HS-5 (cell line): ENCODE measurements around the gene CNKSR3.
A peak's percentile ranks its signal among the peaks of the same experiment; 100 is the strongest.

Source experiments
- DNase-seq: peaks from one replicate; pipeline ENCODE4 v3.0.0-alpha.2; 2012; ENCODE audit warnings: low read depth

CNKSR3 gene

DNA sequence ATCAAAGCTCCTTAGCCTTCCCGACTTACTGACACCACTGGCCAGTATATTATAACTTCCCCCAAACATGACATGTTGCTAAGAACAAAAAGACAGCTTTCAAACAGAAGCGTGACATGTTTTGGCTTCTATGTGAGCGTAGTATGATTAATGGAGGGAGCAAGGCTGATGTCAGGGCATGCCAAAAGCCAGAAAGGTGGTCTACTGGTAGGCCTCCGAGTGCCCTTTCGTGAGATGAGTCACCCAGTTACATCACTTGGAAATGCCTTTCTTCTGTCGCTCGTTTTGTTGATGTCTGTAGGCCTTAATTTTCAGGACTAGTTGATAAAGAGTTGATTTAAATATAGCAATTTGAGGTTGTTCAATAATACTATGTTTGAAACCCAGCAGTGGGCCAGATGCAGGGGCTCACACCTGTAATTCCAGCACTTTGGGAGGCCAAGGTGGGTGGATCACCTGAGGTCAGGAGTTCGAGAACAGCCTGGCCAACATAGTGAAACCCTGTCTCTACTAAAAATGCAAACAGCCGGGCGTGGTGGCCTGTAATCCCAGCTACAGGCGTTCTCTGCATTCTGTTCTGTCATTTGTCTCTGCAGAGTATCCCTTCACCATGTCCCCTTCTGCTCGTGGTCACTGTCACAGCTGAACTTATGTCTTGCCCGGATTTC, 53.3 kb downstream of the CNKSR3 start:
- DNase-seq, result no peak

DNA sequence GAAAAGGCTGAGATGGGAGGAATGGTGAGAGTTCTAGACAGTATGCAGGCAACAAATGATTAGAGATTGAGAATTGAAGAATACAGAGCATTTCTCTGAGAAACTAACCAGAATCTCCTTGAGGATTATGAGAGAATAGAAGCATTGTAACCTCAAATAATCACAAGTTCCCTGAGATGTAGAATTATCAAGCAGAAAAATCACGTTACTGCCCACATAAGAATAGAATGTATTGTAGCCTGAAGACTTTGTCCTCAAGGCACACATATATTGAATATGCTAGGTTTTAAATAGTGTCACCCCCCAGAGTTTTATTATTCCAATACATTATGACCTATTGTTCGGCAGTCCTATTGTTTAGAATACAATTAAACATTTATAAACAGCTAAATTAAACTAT, 57.2 kb downstream of the CNKSR3 start:
- no peak for DNase-seq

DNA sequence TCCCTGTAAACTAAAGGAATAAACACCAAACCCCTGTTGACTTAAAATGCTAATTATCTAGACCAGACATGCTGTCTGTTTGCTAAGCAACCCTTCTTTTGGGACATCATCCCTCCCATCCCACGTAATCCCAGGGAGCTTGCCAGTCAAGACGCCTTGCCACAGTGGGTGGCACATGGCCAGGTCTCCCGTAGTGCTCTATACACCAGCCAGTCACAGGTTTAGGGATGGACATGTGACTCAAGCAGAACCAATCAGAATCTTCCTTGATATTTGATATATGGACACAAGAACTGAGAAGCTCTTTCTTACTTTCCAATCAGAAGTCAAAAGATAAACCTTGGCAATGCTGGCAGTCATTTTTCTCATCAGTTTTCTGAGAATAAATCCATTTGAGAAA, 60.0 kb downstream of the CNKSR3 start:
- DNase-seq, result no peak

DNA sequence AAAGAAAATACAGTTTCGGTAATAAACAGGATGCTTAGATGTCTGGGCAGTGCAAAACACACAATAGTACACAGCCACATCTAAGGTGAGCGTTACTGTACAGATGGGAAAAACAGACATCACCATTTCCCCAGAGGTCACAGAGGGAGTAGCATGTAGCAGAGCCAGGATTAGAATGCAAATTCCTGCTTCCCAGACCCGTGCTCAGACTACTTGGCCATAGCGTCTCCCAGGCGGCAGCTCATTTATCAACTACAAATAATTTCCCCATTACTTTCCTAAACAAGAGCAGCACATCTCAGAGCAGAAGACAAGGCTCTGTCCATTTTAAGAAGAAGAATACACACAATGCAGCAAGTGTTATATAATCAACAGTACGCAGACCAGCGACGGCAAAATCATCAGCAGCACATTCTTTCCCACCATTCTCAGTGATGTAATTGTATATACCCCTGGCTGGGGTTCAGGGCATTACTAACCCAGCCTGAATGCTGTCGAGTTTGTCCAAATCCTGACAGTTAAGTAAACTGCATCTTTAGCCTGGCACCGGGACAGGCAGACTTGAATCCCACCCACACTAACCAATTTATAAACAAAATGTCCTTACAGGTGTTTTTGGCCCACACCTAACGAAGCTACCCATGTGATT, 61.9 kb downstream of the CNKSR3 start:
- no peak for DNase-seq

DNA sequence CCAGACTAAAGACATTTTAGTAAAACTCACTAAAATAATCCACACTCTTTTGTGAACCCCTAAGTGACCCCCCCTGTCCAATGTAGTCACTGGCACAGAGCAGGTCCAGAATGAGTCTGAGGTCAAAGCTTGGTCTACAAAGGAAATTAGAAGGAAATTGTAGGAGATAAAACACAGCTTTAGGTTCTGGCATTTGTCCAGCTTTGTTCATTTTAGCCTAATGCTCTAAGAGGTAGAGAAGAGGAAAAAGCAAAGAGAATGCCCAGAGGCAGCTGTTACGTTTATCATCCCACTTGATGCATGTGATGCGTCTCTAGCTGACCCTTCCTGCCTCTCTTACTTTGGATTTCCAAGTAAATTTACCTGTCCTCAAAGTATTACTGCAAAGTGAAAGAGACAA, 62.5 kb downstream of the CNKSR3 start:
- DNase-seq, result no peak

DNA sequence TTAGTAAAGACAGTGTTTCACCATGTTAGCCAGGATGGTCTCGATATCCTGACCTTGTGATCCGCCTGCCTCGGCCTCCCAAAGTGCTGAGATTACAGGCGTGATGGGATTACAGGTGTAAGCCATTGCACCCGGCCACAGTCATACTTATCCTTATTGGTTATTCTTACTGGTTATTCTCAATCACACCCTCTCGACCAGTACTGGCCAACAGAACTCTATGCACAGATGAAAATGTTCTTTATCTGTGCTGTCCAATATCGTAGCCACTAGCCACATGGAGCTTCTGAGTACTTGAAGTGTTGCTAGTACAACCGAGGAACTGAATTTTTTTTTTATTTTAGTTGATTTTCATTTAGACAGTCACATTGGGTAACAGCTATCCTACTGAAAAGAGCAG, 63.5 kb downstream of the CNKSR3 start:
- DNase-seq, result no peak

DNA sequence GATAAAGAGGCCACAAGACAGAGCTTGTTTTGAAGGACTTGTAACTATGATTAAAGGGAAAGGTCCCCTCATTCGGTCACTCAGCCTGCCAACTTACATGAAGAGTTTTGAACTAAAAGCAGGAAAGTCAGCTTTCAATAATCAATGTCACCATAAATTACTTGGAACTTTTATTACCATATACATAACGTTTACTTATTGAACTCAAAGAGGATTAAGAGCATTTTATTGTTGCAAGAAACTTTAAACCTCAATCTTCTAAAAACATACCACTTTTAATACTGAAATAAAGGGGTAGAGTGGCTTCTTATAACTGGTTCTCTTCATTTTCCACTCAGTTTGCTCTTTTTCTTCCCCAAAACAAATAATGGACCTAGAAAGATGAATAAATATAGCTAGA, 65.1 kb downstream of the CNKSR3 start:
- no peak for DNase-seq

DNA sequence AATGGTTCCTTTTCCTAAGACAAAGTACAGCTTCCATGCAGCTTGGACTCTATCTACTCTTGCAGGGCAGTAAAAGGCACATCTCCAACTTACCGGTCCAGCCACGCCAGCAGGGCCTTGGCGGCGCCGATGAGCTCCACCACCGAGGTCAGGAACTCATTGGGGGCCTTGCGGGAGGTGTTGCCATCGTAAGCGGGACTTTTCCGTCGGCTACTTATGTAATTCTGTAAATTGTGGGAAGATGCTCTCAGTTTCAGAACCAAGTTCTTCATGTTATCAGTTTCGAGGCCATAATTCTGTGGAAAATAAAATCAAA, 68.5 kb downstream of the CNKSR3 start:
- no peak for DNase-seq

DNA sequence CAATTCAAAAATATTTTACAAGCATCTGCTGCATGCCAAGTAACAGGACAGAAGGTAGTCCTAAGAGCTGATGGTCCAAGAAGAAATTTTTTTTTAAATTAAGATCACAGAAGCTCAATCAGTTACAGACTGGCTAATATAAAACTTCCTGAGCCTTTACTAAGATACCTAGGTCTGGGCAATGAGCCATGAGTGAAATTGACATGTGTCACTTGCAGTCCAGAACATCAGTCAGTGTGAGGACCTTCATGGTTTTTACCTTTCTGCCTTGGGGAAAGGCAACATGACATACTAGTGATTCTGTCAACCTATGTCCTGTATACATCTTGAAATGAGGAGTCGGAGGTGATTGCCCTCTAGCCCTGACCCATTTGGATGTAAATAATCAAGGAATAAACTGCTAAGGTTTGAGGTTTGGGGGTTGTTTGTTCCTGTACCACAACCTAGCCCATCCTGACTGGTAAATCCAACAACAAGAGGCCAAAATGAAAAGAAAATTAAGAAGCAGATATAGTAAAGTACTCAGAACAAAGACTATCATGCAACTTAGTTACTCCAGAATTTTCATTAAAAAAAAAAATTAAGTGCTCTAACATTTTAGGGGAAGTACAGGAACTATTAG, 70.0 kb downstream of the CNKSR3 start:
- no peak for DNase-seq

DNA sequence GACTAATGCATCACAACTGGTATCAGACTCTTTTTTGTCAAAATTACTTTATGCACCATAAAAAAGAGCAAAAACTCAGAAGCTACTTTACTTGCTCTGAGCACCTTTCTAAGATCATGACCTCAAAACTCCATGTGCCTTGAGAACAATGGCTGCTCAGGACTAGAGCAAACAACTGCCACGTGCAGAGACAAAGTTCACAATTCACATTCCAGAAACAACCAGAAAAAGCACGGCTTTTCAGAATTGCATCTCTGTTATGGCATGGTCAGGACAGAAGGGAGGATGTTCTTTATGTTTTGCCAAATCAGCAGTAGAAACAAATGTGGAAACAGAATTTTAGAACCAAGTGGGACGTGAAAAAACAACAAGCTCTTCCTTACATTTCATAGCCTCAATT, 70.5 kb downstream of the CNKSR3 start:
- DNase-seq, result no peak

DNA sequence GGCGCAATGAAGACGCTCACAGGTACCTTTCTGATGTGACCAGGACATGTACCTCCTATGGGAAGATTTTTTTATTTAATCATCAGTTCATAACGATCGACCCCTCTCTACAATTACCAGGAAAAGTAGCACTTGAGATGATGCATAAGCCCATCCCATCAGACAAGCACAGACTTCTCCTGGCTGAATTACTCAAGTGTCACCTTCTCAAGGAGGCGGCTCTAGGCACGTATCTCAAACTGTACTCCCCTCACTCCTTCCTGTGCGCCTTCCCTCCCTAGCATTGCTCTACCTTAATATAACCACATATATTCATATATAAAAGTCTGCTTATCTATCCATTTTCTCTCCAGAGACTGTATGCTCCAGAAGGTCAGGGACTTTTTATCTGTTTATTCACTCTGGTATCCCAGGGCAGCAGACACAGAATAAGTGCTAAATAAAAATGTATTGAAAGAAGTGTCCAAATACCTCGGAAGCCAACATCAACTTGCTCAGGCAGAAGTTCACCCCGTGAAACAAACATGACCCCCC, 71.5 kb downstream of the CNKSR3 start:
- DNase-seq, result no peak

DNA sequence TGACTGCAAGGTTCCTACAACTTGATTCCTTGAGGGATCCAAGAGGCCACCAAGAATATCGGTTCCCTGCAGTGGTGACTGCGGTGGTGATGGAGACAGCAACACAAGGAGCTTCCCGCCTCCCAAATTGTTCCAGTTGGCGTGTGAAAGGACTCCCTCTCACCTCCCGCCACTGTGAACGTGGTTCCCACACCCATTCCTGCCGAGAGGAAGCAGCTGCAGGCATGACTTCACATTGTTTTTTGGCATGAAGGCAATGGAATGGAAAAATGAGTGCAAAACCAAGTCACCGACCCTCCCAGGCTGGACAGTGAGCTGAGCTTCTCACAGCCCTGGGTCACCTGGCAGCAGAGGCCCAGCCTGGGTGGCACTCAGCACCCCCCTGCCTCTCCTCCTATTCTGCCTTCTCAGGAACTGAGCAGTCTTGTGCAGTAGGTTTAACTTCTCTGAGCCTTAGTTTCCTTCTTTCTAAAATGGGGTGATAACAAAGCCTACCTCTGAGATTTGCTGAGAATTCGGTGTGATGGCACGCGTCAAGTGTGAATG, 75.0 kb downstream of the CNKSR3 start:
- no peak for DNase-seq

DNA sequence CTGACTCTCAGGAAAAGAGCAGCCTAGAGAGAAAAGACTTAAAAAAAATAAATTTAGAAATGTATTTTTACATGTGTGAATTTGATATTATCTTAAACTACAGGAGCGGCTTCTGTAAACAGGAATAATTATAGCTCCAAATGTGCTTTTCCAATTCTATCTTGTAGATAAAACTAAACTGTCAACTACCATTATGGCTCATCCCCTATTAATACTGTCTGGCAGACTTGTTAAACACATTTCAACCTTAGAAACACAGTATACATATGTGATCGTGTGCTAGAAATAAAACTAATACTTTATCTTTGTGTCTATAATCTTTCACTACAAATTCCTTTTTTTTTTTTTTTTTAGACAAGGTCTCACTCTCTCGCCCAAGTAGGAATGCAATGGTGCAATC, 75.8 kb downstream of the CNKSR3 start:
- no peak for DNase-seq

DNA sequence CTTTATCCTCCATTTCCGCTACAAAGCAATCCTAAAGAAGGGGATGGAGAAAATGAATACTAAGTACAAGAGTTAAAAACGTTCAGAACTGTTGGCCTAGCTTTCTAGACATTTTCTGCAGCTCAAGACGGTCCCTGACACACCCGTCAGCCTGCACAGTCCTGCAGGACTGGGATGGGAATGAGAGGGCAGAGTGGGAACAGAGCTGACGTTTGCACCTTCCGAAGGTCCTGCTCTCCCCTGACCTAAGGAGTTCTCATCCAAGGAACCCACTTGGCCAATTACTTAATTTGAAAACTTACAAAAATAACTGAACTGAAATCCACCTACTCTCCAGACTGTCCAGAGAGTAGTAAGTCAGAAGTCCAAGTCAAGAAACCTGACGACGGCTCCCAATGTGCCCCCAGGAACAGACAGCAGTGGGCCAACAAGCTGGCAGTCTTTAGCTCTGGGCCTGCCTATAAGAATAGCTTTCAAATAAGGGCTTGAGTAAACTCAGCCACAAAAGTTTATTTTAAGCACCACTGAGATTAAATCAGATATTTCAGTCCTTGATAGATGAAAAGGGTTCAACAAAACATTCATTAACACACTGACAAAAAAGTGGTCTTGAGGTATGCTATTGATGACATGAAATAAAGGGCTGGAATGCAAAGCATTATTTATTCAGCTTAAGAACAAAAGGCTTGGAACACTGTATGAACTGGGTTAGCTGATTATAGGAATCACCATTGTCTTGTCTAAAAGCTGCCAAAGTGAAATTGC, 76.8 kb downstream of the CNKSR3 start:
- DNase-seq, result no peak

DNA sequence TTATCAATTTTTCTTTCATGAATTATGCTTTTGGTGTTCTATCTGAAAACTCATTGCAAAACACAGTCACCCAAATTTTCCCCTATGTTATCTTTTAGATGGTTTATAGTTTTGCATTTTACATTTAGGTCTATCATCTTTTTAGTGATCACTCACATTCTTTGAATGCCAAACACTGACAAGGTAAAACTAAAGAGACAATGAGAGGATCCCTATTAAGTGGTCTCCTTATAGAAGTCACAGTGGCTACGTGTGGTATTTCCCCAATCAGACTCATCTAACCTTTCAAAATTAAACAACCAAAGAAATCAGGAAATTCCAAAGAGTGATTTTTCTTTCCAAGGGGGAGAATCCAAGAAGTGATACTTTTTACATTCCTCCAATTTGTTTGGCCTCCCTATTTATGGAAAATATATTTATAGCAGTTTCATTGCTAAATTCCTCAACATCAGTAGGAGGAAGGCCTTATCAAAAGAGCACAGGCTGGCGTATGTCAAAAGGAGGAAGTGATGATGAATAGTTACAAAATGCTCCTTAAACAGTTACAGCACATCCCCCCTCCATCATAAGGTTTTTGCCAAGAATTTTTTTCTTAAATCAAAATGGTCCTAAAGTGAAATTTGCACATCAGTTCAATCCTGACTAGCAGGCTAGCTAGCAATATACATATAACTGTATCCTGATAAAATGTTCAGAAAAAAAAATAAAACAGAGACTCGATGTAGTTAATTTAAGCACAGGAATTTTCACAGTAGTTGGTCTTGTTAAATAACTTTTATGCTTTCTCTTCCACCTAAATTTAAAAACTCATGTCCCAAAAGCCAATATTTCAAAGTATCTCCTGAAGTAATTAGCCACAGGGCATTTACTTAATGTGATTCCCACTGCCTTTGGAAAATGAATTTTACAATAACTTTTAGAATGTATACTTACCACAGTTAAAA, 77.7 kb downstream of the CNKSR3 start:
- DNase-seq, result peak; percentile 25

DNA sequence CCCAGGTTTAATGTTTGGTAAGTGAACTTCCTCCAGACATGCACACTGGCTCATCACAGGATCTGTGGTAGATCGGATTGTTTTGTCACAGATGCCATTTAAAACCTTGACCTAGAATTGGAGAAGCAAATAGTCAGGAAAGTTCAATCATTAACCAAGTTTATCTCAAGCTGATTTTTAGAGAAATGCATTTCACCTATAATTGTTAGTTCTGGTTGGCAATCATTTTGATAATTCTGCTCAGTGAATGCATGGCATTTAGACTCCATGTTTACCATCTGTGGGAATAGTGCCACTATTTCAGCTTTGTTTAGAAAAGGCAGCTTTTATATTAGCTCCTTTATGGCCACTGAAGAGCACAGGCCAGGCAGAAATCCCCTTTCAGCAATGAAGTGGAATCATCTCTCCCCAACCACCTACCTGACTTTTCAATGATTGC, 80.0 kb downstream of the CNKSR3 start:
- no peak for DNase-seq

DNA sequence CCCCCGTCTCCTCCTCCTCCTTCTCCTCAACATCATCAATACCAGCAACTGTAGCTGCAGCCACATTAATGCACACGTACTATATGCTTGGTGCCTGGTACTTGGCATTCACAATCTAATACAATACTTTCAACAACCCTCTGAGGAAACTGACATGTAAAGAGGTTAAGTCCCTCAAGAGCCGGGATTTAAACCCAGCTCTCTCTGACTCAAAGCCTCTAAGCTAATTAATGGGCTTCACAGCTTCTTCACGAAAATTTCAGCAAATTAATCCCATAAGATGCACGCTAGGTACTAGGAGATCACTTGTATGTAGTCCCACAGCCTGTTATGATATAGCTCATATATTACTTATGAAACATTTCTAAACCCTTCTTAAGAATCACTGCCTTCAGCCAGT, 80.8 kb downstream of the CNKSR3 start:
- DNase-seq, result no peak

DNA sequence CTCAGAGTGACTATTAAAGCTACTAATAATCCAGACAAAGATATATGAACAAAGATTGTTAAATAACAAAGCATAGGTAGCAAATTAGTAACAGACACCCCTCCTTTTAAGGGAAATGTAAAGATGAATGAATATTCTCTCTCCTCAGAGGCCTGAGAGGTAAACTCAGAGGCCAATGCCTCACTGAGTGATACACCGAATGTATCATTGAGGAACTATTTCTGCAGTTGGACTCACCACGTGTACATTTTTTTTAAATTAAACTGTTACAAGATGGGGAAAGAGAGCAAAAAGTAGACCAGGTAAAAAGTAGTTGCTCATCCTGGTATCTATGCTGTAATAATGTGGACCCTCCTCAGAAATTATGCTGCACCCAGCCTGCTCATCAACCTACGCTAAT, 81.6 kb downstream of the CNKSR3 start:
- DNase-seq, result peak; percentile 40

DNA sequence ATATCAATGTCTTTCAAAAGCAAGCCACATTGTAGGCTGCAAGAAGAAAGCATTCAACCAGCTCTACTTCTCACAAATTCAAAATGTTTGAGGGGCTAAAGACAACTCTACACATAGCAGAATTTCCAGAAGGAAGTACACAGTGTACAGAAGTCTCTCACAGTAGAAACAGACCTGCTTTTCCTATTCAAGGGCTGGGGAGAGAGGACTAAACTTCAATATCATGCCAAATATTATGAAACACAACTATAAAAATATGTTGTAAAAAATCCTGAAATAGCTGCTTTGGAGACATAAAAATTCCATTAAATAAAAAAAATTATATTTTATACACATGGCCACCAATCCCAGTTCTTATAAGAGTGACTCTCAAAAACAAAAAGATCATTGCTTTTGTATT, 83.0 kb downstream of the CNKSR3 start:
- no peak for DNase-seq

DNA sequence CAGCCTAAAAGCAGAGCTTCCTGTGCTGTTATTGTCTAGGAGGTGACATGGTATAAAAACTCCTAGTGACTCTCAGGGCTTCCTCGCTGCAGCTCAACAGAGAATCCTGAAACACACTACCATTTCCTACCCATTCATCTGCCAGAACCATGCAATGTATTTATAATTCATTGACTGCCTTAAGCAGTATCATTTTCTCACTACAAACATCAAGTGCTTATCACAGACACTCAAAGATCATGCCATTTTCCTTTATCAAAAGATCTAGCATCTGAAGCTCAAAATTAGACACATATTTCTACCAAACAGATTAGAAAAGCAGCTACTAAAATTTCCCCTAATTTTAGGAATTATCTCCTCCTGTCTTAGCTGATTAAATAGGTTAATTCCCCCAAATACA, 83.5 kb downstream of the CNKSR3 start:
- DNase-seq, result no peak

DNA sequence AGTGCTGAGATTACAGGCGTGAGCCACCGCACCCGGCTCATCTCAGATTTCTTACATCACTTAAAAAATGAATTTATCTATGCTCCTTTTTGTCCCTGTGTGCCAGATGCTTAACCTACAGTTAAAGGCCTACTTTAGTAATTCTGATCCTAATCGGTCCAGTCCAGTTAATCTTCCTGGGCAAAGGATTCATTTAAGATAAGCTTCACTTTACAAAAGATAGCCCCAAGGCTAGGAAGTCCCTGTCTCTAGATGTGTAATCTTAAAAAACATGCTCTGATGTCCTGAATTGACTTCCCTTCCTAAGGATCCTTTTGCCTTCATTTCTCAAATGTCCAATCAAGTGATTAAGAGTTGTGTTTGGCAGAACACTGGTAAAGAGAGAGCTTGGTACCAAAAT, 85.5 kb downstream of the CNKSR3 start:
- DNase-seq, result no peak
